AG08396 (cell line): ENCODE data around the gene SIMC1.

Source experiments
- DNase-seq: peaks from one replicate; pipeline ENCODE4 v3.0.0; 2012; ENCODE audit warnings: low spot score, mixed read lengths

SIMC1 gene

DNA sequence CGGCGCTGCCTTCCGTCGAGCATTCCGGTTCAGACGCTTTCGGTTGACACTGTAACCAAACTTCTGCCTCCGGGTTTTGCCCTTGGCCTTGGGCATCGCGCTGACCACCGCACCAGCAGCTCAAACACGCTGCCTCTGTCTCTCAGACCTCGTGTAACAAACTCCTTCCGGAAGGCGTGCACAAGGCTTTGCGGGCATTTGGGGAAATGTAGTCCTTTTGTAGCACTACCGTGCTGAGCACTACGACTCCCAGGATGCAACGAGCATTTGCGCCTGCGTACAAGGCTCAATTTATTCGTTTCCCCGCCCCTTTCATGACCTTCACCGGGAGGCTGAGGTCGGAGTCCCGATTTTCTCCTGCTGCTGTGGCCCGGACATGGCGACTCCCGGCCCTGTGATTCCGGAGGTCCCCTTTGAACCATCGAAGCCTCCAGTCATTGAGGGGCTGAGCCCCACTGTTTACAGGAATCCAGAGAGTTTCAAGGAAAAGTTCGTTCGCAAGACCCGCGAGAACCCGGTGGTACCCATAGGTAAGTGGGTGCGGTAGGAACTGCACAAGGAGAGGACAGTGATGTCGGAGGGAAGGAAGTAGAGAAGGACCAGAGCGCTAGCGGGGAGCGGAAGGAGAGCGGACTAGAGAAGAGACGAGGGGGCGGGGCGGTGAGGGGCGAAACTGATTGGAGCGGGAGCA lies 150.4 kb downstream of the SIMC1 start, which contains the start of the genes HIGD2A and NOP16:
HIGD2A (plus strand) TSS at position 308 of the 691 bp plus-strand sequence; CDS start at position 377, 69 bp downstream.
NOP16 (minus strand) TSS at position 155 of the 691 bp plus-strand sequence; CDS start at position 96, 59 bp downstream.
- peak; percentile 97 for DNase-seq

DNA sequence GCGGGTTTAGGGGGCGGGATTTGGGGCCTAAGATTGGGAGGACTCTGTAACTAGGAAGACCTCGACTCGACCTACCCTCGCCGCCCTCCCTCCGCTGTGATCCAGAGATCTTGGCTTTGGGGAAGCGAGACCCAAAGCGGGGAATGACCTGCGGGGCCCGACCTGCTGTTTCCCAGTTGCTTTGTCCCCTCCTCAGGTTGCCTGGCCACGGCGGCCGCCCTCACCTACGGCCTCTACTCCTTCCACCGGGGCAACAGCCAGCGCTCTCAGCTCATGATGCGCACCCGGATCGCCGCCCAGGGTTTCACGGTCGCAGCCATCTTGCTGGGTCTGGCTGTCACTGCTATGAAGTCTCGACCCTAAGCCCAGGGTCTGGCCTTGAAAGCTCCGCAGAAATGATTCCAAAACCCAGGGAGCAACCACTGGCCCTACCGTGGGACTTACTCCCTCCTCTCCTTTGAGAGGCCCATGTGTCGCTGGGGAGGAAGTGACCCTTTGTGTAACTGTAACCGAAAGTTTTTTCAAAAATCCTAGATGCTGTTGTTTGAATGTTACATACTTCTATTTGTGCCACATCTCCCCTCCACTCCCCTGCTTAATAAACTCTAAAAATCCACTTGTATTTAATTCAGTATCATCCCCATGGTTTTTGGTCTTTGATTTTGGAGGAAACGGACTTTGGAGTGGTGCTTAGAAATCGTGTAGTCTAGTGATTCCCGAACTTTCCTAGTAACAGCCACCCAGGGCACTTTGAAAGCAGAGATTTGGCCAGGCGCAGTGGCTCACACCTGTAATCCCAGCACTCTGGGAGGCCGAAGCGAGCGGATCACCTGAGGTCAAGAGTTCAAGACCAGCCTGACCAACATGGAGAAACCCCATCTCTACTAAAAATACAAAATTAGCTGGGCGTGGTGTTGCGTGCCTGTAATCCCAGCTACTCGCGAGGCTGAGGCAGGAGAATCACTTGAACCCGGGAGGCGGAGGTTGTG lies 151.2 kb downstream of the SIMC1 start:
- peak; percentile 47 for DNase-seq

DNA sequence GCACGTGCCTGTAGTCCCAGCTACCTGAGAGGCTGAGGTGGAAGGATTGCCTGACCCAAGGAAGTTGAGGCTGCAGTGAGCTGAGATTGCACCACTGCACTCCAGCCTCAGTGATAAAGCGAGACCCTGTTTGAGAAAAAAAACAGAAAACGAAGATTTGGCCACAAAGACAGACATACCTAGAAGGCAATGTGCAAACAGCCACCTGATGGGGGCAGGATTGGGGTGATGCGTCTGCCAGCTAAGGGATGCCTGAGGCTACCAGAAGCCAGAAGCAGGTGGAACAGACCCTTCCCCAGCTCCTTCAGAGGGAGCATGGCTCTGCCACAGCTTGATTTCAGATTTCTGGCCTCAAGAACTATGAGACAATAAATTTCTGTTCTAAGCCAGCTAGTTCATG lies 153.3 kb downstream of the SIMC1 start:
- no peak for DNase-seq

DNA sequence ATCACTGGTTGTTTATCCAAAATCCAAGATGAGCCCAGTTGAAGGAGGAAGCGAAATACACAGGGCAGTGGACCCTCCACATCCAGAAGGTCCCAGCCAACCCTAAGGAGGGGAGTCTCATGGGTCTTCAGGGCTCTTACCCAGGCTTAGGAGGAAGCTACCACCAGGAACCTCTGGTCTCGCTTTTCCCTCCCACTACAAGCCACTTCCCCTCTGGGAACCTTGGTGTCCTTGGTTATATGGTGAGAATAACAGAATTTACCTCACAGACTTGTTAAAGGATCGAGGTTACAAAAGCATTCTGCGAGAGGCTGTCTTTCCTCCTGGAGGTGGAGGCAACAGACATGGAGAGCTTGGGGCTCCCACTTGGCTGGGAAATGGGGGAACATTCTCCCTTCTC lies 153.8 kb downstream of the SIMC1 start:
- DNase-seq: no peak

DNA sequence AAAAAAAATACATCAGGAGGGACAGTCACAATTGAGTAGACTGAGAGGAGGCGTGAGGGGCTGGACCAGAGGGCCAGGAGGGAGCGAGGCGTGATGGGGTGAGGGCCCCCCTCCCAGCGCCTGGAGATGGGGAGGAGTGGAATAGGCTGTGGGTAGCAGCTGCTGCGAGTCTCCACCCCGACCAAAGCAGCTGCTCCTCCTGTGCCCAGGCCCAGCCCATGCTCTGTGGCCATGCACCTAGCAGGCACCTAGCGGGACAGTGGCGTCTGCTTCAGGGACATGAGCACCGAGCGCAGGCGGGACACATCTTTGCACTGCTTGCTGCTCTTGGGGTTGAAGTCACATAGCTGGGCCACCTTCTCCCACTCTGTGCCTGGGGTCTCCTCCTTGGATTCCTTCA lies 154.3 kb downstream of the SIMC1 start:
- no peak for DNase-seq

DNA sequence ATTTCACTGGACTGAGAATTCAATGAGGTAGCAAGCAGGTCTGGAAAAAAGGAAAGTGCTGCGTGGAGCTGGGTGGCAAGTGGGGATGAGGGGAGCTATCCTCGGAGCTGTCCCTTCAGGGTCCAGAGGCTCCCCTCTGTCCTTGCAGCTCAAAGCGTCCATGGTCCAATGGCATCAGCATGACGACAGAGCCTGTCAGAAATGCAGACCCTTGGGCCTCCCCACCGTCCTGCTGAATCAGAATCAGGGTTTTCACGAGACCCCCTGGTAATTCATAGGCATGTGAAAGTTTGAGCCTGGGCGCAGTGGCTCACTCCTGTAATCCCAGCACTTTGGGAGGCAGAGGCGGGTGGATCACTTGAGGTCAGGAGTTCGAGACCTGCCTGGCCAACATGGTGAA lies 155.9 kb downstream of the SIMC1 start:
- no peak for DNase-seq

DNA sequence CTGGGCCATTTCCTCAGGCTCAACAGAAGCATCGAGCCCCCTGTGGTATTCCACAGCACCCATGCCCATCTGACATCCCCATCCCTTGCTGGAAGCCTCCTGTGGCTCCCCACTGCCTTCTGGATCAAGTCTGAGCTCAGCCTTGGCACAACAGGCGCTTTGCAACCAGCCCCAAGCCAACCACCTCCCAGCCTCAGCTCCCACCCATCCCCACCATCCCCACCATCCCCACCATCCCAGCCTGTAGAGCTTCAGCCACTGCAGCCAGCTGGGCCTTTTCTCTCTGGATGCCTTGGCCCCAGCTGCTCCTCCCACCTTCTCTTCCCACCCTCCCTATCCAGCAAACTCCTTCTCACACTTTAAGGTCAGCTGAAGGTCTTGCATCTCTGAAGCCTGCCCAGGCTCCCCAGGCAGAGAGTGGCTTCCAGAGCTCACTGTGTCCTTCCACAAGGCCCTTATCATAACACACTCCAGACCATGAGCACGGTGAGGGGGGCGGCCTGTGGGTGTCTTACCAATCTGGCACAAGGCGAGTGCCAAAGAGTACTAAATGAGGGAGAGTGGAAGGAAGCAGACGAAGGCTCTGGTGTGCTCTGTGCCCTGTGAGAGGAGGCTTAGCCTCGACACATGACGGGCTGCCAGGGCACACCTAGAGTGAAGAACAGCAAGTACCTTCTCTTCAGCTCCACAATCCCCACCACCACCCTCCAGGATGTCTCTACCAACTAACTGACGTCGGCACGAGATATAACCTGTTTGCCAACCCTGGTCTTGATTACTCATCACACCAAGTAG lies 156.9 kb downstream of the SIMC1 start:
- peak; percentile 45 for DNase-seq
